Iris pigment epithelial cell (primary cell): Measurements from ENCODE around the gene STEAP1.
"Not testable (repeated sequence)": the region's sequence is repeated elsewhere in the genome, so short reads cannot be mapped to it uniquely, and the experiment has no call there.

Source experiments
- DNase-seq: peaks from one replicate; pipeline ENCODE4 v3.0.0-alpha.2; 2011; ENCODE audit warnings: low read depth

Gene STEAP1

DNA sequence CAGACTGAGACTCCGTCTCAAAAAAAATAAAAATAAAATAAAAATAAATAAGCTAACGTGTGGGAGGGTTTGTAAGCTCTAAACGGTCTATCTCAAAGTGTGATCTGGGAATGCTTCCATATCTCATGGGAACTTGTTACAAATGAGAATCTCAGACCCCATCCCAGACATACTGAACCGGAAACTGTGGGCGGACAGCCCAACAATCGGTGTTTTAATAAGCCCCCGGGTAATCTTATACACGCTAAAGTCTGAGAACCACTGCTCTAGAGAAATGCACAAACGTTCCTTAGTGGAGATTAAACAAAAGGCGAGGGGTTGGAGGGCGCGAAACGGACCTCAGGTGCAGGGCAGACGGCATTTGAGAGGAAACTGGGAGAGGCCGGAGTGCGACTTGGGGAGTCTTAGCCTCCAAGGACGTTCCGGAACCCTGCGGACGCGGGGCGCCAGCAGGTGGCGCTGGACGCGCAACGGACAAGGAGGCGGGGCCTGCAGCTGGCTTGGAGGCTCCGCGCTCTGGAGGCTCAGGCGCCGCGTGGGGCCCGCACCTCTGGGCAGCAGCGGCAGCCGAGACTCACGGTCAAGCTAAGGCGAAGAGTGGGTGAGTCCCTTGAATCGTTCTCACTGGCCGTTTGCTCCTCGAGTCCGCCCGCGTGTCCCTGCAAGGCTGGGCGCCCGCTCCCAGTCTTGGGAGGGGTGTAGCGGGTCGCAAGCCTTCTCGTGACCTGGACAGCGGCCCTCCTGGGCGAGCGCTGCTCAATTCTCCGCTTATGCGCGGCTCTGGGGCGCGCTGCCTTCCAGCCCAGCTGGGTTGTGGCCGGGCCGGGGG is at the start of gene STEAP1:
TSS of gene STEAP1 (plus strand) at position 527 of the 829 bp plus-strand sequence. CDS start 5,320 bp downstream, outside the sequence.
- DNase-seq = peak; percentile 88

- not testable (repeated sequence) for DNase-seq
Measured at GRCh38 chr7:90114972-90115371, 39.3 kb upstream of the STEAP1 start.

DNA sequence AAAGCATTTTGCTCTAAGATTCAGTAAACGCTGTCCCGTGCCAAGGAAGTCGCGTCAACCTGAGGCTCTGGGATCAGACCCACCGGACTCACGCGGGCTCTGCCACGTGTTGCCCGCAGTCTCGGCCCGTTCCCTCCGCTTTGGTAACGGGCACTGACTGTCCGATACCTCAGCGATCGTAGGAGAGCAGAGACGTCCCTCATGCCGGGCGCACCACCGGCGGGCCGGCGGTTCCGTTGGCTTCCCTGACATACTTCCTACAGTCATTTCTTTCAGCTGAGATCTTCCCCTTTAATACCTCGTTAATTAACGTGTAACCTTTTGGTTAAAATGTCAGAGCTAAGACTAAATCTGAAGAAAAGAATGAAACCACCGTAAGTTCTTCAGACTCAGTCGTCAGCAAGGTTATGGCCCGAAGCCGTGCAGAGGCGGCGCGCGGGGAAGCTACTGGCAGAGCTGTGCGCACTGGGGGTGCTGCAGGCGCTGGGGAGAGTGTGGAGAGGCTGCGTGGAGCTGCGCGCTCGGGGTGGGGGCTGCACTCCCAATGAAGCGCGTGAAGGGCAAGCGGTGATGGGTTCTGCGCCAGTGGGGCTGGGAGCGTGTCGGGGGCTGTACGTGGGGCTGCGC is 35.6 kb upstream of the STEAP1 start:
- DNase-seq = peak; percentile 29

DNA sequence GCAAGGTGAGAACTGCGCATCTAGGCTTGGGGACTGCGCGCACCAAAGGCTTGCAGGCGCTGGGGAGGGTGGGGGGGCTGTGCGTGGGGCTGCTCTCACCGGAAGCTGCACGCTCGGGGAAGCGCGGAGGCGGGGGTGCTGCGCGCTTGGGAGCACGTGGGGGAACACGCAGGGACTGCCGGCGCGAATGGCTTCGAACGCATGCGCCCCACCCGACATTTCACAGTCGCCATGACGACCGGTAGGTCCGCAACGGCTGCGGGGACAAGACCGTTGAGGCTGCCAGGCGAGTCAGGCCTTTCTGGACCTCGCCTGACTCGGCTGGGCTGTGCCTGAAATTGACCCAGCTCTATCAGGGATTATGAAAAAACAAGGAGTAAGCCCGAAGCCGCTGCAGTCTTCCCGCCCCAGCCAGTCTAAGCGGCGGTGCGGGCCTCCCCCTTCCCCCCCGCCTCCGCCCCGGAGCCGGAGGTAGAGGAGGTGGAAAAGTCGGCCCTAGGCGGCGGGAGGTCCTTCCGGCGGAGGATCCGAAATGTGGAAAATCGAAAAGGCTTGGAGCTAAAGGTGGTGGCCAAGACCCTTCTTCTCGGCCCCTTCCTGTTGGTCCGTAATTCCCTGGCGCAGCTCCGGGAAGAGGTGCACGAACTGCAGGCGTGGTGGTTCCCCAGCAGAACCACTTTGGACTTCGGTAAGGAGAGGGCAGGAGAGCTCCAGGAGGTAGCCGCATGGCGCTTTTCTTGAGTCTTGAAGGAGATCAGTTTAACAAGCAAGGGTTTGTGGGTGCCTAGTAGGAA is 34.9 kb upstream of the STEAP1 start:
- peak; percentile 15 for DNase-seq

- DNase-seq = not testable (repeated sequence)
Measured at GRCh38 chr7:90120205-90120604, 34.1 kb upstream of the STEAP1 start.

GRCh38 chr7:90131746-90132145 is 22.5 kb upstream of the STEAP1 start:
- not testable (repeated sequence) for DNase-seq

DNA sequence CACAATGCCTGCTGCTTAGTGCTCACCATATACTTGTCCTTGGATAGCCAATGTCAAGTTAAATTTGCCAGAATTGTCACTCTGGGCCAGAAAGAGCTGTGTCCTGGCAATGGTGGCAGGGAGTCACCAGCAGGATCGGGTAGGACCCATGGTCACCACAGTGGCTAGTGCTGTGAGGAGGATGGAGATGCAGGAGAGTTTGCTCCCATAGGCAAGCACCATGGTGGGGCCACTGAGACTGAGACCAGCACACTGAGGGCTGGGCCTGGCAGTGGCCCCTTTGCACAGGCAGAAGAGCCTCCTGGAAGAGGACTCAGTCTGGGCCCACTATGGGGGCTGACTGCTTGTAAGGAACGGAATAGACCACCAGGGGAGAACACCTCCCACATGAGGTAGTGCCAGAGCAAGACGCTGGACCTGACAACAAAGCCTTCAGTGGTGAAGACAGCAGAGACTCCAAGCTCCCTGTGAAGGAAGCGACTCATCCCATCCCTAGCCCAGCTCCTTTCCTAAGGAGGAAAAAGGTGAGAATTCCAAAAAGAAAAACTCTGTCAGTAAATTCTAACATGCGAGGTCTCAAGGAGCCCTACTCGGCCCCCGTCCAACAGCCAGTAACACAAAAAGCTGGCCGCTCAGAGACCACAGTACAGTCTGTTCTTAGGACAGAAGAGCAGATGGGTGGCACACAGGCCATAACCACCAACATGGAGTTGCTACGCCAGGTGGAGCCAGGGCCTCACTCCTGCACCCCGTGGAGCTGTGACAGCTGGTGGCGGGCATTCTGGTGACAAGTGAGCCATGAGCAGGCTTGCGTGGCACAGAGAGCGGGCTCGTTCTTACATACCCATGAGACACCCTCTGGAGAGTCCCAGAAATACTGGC is 6.9 kb upstream of the STEAP1 start:
- not testable (repeated sequence) for DNase-seq

DNA sequence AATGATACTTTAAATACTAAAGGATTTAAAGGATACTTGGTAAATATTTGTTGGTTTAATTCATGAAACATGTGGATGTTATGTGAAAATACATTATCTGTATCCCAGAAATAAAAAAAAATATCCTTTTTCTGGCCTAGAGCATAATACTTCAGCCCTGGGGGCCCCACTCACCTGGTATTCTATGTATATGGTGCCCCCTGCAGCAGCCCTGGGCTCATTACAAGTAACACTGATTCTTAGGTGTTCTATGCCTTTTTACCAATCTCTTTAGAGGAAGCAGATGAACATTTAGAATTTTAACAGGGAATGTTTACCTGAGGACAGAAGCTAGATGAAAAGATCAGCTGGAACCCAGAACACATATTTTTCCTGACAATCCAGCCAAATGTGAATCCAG is 4.8 kb upstream of the STEAP1 start:
- DNase-seq = not testable (repeated sequence)

DNA sequence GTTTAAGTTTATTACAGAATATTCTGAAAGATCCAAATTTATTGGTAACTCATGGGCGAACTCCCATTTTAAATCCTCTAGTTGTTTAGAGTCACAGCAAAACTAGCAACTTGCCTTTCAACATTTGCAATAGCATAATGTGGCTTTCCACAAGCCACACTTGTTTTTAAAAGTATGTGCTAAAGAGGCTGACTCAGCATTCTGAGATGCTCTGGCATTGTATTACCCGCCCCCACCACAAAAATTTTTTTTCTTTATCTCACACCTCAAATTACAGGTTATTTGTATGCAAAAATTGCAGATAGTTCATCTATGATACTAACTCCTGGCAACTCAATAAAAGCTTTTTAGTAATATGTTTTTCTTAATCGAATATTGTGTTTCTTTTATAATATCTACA is 2.4 kb upstream of the STEAP1 start:
- DNase-seq = not testable (repeated sequence)

DNA sequence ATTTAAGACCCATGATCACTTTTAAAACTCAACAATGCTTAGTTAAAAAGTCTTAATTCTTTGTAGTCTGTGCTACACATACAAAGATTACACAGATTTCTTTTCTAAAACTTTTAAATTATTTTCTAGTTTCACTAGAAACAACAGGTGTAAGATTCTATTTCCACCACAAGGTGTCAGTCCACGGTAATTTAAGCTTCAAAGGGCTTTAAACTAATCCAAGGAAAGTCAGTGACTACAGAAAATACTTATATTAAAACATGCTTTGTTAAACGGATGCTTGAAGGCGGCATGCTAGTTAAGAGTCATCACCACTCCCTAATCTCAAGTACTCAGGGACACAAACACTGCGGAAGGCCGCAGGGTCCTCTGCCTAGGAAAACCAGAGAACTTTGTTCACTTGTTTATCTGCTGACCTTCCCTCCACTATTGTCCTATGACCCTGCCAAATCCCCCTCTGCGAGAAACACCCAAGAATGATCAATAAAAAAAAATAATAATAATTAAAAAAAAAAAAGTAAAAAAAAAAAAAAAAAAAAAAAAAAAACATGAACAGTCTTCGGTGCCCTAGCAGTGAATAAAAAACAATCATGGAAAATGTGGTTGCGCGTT is 1.5 kb upstream of the STEAP1 start:
- peak; percentile 80 for DNase-seq

- DNase-seq = no peak
Measured at GRCh38 chr7:90155206-90155605, 937 bp downstream of the STEAP1 start.

DNA sequence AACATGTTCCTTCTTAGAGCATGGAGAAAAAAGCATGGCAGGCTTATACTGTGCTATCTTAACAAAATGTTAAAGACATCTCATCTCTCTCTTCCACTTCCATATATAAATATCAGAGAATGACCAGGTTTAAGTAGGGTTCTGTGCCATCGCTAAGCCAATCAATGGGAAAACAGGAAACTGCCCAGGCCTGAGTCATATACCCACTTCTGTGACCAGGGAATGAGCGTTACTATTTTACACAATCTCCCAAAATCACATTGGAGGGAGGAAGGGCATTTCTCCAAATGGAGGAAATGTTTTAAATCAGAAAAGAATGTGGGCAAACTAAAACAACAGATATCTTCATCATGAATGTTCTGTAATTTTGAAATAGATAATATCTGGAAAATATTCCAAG is 3.1 kb downstream of the STEAP1 start:
- not testable (repeated sequence) for DNase-seq

- DNase-seq = not testable (repeated sequence)
Measured at GRCh38 chr7:90157761-90158350, 3.6 kb downstream of the STEAP1 start.

DNA sequence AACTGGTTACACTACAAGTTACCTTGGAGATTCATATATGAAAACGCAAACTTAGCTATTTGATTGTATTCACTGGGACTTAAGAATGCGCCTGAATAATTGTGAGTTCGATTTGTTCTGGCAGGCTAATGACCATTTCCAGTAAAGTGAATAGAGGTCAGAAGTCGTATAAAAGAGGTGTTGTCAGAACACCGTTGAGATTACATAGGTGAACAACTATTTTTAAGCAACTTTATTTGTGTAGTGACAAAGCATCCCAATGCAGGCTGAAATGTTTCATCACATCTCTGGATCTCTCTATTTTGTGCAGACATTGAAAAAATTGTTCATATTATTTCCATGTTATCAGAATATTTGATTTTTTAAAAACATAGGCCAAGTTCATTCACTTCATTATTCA is 9.3 kb downstream of the STEAP1 start:
- DNase-seq = no peak

DNA sequence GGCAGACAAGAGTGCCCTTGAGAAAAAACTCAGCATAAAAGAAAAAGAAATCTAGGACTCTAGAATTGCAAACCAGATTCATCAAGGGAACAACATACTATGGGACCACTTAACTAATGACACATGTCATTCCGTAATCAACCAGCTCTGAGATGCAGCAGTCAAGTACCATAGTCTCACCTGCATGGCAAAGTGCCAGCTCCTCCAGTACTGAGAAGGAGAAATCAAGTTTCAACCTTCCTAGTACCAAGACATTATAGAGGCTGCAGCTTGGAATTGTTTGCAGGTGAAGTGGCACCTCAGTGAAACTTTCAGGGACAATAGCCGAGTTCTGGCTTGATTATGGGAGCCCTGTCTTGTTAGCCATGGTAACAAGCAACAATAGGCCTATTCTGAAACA is 11.5 kb downstream of the STEAP1 start:
- no peak for DNase-seq

DNA sequence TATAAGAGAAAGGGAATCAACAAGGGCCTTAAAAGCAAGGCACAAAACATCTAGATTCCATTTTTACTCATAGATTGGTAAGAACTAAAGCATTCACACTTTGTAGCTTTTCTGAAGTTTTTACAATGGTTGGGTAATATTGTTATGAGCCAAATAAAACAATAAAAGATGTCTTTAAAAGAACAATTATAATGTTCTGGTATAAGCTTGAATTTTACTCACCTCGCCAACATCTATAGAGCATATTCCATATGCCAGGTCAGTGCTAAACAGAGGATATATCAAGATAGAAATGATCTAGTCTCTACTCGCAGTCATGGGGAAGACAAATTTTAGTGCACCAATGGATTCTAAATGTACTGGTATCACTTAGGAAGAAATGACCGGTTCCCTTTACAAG is 11.9 kb downstream of the STEAP1 start:
- no peak for DNase-seq

DNA sequence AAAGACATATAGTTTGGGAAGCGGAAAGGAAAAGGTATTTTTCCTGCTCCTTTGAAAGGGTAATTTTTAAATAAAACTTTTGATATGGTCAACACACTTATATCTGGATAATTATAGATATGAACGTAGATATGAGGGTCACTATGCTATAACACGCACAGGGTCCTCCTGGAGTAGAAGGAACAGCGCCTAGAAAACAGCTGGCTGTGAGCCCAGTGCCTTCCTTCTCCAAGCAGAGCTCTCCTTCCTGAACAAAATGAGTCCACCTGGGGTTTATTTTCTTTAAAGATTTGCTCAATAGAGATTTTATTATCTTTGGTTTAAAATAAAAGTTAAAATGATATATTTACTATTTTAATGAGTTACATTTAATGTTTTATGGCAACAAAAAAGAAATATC is 13.1 kb downstream of the STEAP1 start:
- DNase-seq = no peak

DNA sequence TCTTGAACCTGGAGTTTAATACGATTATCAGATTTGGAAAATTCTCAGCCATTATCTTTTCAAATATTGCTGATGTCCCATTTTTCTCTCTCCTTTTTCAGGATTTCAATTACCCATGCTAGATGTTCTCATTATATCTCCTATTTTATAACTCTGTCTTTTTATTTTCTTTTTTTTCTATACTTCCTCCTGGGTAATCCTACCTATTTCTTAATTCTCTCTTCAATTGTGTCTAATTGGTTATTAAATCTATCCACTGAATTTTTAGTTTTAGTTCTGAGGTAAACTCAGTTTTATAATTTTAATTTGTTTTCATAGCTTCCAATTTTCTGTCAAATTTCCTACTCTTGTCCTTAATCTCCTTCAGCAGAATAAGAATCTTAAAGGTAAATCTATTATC is 15.6 kb downstream of the STEAP1 start:
- DNase-seq = no peak

GRCh38 chr7:90172121-90172520 is 17.9 kb downstream of the STEAP1 start:
- no peak for DNase-seq

DNA sequence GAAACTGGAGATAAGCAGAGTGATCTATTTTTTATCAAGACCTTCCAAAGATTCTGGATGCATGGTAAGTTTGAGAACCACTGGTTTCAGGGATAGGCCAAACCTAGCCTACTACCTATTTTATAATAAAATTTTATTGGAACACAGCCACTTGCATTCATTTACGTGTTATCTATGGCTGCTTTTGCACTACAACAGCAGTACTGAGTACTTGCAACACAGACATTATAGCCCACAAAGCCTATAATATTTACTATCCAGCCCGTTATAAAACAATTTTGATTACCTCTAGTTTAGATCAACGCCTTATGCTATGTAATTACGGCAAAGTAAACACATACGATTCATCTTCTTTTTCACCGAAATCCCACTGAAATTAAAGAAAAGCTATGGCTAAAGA is 18.4 kb downstream of the STEAP1 start:
- DNase-seq = no peak
